ENCODE measurements around the gene GNG12.

The GNG12 gene

GRCh38 chr1:67812226-67812625 is 21.0 kb downstream of the GNG12 start:
- no peak for DNase-seq

DNA sequence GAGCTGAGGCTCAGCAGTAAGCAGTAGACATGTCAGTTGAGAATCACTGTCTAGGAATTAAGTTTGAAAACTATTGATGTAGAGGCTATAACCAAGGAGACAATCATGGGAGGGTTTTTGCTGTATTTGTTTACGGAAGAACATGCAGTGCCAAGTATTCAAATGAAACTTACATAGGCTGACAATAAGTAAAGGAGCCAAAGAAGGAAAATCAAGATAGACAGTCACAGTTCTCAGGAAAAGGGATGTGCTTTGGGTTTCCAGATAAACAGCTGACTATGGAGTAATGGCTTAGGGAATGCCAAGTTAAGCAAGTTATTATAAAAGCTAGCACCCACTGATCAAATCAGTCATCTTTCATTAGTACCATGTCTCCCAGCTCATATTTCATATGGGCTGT is 21.5 kb downstream of the GNG12 start:
- no peak for DNase-seq

- no peak for DNase-seq
Measured at GRCh38 chr1:67809887-67810286, 23.4 kb downstream of the GNG12 start.

GRCh38 chr1:67807282-67807681 is 26.0 kb downstream of the GNG12 start:
- DNase-seq, result no peak

- DNase-seq, result no peak
Measured at GRCh38 chr1:67804710-67805109, 28.6 kb downstream of the GNG12 start.

GRCh38 chr1:67803380-67804279 is 29.6 kb downstream of the GNG12 start:
- DNase-seq, result no peak

DNA sequence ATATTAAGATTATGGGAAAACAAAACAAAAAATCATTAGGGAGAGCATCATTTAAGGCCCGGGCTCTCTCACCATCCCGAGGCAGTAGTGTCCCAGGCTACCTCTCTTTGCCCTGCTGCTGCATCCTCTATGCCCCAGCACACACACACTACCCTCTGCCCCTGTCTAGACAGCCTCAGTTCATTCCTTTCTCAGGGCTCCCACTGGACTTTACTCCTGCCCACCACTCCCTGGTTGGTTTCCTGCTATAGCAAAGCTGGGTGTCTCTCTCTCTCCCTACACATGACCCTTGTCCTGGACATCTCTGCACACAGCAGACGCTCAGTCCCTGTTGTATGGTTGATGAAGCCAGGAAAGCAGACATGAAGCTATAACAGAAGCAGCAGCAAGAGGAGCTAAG is 30.7 kb downstream of the GNG12 start:
- no peak for DNase-seq

DNA sequence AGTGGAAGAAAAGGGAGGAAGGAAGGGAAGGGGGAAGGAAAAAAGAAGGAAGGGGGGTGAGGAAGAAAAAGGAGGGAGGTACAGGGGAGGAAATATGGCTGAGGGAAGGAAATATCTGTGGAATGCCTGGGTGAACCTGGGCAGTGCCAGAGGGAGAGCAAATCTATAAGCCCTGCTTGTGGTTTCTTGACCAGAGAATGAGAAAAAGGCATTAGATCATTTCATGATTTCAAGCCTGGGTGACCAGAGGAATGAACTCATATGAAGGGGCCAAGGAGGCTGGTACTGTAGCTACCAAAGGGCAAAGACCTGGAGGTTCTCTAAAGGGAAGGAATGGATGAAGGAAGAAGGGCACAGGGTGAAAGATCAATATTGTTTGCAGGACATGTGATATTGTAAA is 31.4 kb downstream of the GNG12 start:
- no peak for DNase-seq

DNA sequence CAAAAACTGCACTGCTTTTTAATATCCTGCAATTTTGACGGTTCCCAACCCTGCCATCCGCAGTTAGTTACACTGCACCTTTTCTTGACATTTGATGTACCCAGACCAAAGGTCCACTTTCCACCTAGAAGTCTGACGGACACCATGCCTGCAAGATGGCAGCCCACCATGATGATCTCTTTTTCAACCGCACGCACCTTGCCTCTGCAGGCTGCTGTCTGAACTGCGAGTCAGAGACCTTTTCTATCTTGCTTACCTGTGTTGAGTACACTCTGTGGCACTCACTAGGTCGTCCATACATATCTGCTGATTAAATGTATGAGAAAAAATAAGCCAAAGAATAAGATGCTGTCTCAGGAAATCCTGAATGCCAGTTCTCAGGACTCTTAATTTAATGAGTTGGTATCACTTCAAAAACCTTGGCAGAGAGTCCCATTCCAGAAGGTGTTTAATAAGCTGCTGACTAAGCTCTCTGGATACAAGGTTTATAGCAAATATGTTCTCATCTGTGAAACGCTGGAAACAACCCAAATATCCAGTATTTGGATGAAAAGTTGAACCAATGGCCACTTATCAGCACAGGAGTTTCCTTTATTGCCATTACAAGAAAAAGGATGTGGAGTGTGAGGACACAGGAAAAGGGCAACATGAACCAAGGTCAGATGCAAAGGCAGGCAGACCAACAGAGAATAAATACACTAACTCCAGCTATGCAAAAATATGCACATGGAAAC is 37.9 kb downstream of the GNG12 start:
- no peak for DNase-seq

- DNase-seq, result no peak
Measured at GRCh38 chr1:67793562-67793961, 39.7 kb downstream of the GNG12 start.

DNA sequence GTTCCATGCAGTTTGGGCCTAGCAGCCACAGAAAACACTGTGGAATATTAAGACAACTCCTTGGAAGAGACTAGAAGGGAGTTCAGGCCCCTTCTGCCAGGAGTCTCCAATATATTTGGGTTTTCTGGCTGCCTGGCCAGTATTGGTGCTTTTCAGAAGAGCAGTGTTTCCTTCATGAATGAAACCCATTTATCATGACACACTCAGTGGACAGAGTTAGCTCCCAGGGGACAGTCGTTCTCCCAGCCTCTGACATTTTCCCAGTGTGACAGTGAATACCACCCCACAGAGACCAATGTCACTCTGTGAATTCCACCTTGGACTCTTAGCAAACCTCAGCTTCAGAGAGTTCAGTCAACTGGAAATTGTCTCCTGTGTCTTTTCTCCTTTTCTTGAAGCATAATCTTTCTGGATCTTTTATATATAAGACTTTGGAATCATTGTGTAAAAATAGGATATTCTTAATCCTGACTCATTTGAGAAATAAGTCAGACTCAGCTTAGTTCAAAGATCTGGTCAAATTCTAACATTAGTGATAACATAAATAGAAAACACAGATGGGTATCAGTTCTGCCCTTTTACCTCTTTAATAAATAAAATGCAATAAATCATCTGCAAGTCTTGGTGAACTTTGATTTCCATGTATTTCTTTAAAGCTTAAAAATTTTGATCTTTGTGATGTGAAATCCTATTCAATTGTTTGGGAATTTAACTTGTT is 40.4 kb downstream of the GNG12 start:
- no peak for DNase-seq

GRCh38 chr1:67792103-67792502 is 41.2 kb downstream of the GNG12 start:
- no peak for DNase-seq

DNA sequence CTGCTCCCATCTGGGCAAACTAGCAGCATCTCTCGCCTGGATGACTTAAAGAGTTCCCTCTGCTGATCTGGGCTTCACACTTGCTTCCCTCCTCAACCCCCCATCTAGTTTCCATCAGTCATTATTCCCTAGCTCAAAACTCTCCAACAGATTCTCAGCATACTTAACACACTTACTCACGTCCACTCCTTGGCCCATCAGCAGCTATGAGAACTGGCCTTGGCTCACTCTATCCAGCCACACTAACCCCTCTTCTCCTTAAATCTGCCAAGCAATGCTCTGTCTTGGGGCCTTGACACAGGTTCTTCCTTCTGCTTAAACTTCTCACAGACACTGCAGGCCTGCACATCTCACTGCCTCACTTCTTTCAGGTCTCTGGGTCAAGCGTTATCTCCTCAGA is 41.6 kb downstream of the GNG12 start:
- no peak for DNase-seq

- DNase-seq, result no peak
Measured at GRCh38 chr1:67791261-67791660, 42.0 kb downstream of the GNG12 start.

- DNase-seq, result no peak
Measured at GRCh38 chr1:67790201-67790692, 43.0 kb downstream of the GNG12 start.

DNA sequence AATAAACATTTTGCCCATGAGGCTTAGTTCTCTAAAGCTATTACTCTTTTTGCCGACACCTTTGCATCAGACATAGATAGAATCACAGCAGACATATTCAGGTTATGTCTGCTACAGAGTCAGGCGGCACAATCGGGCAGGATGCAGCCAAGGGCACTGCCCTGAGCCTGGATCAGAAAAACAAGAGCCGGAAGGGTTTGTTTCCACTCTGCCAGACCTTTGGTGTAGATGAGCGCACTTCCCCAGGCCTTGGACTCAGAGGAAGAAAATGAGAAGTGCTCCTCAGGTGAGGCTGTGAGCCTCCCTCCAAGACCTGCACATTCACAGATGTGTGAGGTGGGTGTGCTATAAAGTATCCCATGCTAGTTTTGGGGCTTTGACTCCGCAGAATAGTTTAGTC is 43.7 kb downstream of the GNG12 start:
- DNase-seq, result no peak

GRCh38 chr1:67788904-67789303 is 44.4 kb downstream of the GNG12 start:
- no peak for DNase-seq

GRCh38 chr1:67788238-67788790 is 45.0 kb downstream of the GNG12 start:
- no peak for DNase-seq

GRCh38 chr1:67787746-67788145 is 45.5 kb downstream of the GNG12 start:
- no peak for DNase-seq

DNA sequence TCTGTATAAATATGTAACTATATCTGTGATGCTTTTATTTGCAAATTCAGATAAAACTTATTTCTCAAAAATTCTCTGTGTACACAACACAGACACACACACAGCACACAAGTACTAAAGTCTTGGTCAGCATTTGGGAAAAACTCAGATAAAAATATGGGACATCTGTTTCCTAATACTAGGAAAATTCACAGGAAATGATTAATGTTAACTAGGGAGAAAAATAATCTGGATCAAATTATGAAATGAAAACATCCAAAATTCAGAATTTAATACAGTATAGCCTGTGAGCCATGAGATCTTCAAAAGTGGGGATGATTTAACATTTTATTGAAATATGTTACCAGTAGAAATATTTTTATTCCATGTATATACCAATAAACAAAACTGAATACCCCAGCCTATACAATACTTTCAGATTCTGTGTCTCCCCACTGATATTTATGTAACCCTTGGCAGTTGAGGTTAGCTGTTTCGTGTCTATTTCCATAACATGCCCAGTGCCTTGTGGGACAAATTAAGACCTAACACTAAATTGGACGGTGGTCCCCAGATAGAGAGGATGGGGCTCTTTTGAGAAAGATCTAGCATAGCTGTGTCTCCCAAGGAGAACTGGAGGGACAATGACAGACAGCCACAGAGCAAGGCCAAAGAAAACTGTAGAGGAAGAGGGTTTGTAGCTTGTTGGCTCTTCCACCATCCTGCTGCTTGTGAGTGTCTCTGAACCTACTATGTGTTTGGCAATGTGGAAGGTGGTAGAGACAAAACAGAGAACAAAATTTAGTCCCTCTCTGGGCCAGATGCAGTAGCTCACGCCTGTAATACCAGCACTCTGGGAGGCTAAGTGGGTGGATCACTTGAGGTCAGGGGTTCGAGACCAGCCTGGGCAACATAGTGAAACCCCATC is 47.2 kb downstream of the GNG12 start:
- DNase-seq, result no peak

GRCh38 chr1:67784545-67785186 is 48.6 kb downstream of the GNG12 start:
- DNase-seq, result no peak

Measured in activated gamma-delta T cell (primary cell).